Stimulated activated CD4-positive, alpha-beta T cell treated with anti-CD3 and anti-CD28 coated beads, Interleukin-4, amount 100 ng/mL, for 24 hours (primary cell): ENCODE results near the gene CFAP57.

Experiments used
- DNase-seq: peaks from one replicate; pipeline ENCODE4 v3.0.0-alpha.2; 2020

Gene CFAP57

DNA sequence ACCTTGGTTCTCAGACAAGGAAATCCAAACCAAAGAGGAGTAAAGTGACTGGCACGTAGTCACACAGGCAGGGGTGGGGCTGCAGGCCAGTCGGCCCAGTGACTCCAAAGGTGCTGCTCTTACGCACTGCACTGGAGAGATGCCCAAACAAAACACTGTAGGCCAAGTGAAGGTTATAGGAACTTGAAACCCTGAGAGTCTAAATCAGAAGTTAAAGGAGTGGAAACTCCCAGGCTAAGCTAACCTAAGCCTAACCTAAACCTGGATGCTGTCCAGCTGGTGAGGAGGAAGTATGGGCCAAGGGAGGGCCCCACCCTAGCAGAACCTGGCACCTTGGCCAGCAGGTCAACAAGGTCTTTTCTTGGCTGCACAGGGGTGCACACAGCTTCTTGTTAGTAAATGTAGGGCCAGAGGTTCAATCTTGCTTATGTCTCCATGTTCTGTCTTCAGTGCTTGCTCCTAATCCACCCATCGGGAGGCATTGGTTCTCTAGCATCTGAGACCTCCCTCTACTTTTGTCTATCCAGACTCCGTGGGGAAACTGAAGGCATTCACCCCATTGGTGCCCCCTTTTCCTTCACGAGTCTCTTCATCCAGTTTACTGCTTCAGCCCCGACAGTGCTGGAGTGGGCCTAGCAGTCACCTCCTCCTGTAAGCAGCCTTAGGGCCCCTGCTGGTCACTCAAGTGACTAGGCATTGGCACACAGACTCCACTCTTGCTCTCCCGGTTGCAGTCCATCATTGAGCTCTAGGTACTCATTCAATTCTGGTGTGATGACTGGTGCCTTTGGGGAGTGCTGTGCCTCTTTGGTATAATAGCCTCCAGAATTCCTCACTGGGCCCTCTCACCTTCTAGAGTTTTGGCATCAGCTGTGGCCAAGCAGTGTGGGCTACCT, 84.8 kb downstream of the CFAP57 start:
- no peak for DNase-seq

DNA sequence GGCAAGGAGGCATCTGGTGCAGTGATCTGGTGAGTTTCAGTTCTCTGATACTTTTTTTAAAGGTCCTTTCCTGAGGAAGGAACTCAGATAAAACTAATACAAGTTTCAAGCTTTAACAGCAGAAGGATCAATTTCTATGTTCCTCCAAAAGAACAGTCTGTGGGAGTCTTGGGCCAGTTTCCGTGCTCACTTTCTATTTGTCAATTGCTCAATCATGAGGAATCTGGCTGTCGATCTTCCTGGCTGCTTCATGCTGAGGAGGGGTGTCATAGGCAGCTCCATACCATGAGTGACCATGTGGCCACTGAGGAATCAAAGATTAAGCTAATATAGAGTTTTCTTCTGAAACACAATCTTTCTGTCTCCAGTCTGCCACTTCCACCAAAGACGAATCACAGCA, 86.2 kb downstream of the CFAP57 start:
- DNase-seq = no peak

DNA sequence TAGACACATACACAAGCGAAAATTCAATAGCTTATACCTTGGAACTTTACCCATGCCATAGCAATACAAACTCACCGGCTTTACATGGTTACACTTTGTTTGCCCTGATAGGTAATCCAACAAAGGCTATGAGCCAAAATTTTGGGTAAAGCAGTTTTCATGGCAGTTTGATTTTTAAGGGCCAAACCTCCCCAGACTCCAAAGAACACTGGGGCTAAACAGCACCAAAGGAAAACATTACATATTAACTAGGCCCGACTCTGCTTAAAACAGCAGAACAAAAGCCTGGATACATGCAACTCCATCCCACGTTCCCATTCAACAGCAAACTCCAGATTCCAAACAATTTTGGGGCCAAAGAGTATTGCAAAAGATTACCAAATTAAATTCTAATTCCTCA, 93.3 kb downstream of the CFAP57 start:
- no peak for DNase-seq

DNA sequence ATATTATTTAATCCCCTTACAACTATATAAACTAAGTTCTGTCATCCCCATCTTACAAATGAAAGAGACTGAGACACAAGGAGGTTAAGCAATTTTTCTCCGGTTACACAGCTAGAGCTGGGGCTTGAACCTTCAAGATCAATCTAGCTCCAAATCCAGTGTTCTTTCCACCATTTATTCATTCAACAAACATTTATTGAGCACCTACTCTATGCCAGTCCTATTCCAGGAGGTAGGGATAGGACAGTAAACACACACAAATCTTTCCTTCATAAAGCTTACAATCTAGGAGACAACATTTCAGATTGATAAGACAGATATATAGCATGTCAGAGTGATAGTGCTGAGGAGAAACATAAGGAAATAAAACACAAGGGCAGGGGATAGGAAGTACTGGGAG, 94.8 kb downstream of the CFAP57 start:
- DNase-seq = no peak

DNA sequence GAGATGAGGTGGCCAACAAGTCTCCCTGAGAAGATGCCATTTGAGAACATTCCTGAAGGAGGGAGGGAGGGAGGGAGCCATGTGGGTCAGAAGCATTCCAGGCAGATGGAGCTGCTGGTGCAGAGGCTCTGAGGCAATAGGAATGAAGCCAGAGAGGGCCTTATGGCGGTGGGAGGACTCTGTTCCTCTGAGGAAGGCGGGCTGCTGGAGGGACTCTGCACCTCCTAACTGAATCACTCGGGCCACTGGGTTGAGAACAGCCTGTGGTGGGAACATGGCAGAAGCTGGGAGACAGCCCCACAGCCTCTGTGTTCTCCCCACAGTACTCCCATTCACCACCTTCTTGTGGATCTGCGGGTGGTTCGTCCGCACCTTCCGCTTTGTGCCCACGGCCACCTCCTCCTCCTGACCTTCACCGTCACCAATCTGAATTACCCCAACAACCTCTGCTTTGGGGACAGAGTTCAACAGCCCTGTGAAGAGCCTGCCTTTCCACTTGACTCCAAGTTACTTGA, 95.2 kb downstream of the CFAP57 start:
- DNase-seq = no peak

DNA sequence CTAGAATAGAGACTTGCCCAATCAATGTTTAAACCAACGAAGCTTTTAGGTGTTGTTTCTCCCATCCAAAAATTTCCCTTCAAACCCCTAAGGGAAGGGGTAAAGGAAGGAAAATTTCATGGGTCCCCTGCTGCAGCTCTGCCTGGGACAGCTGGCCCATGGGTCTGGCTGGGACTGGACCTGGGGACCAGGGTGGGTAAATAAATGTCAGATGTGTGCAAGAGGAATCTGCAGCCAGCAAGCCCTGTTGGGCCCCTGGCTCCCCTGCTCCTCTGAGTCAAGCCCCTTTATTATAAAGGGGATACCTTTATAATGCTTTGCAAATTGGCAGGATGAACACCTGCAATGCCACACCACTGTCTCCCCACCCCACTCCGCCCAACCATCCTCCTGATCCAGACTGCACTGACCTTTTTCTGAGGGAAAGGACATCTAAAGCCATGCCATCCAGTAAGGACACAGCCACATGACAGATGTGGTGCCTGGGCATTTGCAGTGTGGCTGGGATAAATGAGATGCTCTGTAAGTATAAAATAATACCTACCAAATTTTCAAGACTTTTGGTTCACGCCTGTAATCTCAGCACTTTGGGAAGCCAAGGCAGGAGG, 95.8 kb downstream of the CFAP57 start:
- no peak for DNase-seq

DNA sequence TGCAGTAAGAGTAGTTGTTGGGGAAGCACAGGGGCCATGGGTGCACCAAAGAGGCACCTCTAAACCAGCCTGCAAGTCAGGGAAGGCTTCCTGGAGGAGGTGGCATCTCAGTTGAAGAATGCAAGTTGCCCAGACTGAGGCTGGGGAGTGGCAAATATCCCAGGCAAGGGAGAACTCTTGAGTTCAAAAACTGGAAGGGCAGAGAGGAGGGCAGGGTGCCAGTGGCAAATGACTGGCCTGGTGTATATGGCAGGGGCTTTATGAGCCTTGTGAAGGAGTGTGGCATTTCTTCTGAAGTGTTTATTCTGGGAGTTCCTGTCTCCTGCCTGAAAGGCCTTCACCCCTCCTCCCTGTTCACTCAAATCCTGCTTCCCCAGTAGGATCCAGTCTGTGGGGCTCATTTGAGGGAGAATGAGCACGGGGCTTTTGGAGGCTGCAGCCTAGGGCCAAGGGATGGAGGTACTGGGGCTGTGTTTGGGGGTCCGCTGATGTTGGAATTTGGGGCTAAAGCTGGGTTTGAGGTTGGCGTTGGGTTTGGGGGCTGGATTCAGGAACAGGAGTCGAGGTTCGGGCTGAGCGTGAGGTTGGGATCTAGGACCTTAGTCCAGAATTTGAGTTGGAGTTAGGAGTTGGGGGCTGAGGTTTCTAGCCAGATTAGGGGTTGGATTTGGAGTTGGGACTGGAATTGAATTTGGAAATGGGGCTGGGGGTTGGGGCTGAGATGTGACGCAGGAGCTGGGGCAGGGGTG, 97.7 kb downstream of the CFAP57 start, which contains the start of gene TMEM125:
Gene TMEM125 (plus strand): TSS at position 357 of the 749 bp plus-strand sequence. CDS start 2,740 bp downstream, outside the sequence.
- no peak for DNase-seq

DNA sequence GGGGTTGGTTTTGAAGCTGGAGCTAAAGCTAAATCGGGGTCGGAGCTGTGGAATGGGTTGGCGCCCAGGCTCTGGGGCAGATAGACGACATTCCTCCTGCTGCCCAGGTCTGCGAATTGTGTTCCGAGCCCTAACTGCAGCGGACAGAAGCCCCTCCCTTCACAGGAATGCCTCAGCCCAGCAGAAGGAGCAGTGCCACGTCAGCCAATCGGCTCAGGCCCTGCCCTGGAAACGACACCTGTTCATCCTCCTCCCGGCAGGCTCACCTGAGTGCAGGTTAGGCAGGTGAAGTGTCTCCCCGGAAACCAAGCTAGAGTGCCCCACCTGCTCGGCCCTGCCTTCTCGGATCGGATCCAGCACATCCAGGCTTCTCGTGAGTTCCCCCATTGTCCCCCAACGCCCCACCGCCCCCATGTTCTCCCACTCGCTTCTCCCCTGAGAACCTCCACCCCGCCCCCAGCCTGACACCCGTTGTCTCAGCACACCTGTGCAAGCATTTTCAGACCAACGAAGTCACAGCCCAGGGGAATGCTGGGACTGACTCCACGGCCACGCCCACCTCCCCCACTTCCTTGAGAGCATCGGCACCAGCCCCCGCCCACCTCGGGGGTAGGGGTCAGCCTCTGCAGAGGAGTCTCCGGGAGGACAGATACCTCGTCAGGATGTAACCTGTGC, 98.4 kb downstream of the CFAP57 start:
- DNase-seq = no peak

DNA sequence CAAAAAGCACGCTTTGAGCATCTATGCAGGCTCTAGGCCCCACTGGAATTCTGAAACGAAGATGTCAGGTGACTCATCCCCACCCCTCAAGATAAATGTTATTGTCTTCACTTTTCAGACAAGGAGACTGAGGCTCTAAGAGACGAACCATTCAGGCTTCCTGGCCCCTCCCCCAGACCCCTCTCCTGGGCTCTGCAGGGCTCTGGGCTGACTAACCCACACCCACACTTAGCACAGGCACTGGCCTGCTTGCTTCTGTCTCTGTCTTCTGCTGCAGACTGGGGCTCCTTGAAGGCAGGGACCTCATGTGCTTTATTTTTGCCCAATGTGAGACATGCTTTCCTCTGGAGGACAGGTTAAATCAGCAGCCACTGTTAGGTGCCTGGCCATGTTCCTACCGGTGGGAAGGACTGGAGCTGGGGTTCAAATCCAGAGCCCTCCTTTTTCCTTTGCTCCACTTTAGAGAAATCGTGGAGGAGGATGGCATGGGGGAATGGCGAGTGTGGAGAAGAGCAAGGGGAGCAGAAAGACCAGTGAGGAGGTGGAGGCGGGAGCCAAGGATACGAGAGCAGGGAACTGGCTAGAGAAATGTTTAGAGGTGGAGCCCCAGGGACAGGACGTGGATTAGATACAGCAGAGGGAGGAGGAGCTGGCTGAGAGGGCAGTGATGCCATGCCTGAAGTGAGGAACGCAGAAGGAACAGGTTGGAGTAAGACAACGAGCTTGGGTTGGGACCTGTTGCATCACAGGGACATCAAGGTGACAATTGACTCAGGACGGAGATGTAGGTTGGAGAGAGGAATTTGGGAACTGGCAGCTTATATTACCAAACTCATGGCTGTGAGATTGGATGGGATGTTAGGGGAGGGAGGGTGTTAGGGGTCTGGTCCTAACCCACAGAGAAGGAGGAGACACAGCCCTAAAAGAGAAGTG, 99.3 kb downstream of the CFAP57 start:
- no peak for DNase-seq

DNA sequence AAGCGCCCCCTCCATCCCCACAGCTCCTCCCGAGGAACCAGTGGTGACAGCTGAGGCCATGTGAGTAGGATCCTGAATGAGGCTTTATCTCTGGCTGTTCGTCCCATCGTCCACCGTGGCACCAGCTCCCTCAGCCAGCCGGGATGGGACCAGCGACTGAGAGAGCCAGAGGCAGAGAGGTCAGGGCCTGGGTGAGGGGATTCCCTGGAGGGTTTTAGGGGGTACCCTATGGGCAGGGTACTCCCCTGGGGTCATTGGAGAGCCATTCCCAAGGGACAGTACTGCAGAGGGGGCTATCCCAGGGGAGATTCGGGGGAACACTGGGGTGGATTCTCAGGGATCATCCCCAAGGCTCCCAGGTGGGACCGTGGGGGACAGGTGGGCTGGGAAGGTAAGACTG, 100.0 kb downstream of the CFAP57 start:
- DNase-seq = no peak

DNA sequence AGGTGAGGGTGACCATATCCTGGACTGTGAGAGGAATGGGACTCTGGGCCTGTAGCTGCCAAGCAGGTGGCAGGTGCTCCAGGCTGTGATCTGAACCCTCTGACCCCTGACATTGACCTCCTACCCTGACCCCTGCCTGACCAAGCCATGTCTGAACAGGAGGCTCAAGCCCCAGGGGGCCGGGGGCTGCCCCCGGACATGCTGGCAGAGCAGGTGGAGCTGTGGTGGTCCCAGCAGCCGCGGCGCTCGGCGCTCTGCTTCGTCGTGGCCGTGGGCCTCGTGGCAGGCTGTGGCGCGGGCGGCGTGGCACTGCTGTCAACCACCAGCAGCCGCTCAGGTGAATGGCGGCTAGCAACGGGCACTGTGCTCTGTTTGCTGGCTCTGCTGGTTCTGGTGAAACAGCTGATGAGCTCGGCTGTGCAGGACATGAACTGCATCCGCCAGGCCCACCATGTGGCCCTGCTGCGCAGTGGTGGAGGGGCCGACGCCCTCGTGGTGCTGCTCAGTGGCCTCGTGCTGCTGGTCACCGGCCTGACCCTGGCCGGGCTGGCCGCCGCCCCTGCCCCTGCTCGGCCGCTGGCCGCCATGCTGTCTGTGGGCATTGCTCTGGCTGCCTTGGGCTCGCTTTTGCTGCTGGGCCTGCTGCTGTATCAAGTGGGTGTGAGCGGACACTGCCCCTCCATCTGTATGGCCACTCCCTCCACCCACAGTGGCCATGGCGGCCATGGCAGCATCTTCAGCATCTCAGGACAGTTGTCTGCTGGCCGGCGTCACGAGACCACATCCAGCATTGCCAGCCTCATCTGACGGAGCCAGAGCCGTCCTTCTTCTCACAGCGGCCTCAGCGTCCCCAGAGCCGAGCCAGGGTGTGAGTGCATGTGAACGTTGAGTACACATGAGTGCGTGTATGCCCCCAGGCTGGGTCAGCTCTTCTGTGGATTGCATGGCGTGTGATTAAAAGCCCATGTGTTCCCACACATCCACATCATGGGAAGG, 100.7 kb downstream of the CFAP57 start:
- no peak for DNase-seq

DNA sequence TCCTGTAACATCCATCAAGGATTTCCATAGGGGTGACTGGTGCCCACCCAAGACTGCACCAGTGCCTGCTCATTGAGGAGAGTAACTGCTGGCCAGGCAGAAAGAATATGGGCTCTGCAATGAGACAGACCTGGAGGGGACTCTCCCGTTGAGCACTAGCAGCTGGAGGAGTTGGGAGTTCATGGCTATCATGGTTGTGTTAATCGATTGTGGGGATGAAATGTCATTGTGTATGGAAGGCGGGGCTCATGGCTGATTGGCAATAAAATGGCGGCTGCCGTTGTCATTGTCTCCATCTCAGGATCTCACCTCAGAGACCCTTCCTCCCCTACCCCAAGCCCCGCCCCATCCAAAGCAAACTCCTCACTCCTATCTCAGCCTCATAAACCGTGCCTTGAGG, 101.6 kb downstream of the CFAP57 start:
- no peak for DNase-seq

DNA sequence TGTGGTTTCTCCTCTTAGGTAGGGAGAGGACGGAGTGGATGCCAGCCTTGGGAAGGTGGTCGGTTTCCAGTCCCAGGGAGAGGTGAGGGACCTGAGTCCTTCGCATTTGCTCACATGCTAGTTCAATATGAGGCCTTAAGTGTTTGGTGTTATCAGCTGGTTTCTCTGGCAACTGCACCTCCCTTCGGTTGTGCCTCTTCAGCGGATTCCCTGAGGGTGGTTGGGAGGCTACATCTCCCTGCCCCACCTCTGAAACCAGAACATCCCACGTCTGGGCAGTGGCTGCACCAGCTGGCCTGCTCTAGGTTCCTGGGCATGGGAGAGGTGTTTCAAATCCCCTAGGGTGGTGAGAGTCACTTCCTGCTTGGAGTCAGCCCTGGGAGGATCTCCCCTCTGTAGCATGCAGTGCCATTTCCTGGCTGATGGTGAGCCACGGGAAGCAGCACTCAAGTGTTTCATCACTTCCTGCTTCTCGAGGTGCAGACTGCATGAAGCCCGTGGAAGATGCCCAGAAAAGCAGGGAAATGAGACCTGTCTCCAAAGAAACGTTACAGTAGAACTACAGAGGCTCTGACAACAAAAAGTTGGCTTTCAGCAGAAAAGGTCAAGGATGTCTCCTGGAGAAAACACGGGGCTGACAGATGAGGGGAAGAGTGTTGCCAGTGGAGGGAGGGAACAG, 102.1 kb downstream of the CFAP57 start:
- peak; percentile 19 for DNase-seq

DNA sequence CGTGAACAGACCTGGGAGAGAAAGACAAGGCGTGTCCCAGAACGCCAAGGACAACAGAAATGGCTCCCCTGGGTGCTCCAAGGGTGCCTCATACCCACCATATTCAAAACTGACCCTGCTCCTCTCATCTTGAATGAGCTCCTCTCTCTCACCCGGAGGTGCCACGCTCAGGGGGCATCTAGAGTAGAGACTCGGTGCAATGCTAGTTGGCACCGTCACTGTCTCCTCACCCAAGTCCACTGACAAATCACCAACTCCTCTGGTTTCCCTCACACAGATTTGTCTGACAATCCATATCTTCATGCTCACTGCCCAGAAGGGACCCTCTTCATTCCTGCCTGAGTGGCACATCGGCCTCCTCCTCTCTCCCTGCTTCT, 102.7 kb downstream of the CFAP57 start:
- no peak for DNase-seq

DNA sequence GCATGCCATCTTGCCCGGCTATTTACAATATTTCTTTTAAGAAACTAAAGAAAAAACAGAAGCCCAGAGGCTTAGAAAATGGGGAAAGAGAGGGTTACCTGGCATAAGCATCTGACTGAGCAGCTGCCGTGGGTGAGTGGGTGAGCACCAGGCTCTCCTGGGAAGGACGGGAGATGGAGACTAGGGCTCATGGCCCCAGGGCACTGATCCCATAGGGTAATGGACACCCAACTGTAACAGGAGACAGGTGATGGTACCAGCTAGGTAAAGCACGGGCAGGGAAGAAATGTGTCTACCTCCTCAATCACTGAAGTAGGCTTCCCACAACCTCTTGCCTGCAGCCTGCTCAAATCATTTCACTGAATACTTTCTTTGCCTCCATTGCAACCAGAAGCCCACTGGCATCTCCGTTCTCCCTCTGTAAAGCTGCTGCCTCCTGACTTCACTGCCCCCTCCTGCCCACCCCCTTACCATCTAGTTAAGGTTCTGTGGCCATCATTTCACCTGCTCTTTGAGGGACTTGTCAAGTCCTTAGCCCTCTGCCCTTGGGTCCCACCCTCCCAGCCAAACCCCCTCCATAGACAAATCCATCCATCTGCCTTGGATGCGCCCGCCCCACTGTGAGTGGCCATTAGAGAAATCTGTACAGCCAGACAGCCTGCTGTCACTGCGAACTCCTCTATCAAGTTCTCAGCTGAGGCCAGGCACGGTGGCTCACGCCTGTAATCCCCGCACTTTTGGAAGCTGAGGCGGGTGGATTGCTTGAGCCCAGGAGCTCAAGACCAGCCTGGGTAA, 103.9 kb downstream of the CFAP57 start:
- DNase-seq = no peak

DNA sequence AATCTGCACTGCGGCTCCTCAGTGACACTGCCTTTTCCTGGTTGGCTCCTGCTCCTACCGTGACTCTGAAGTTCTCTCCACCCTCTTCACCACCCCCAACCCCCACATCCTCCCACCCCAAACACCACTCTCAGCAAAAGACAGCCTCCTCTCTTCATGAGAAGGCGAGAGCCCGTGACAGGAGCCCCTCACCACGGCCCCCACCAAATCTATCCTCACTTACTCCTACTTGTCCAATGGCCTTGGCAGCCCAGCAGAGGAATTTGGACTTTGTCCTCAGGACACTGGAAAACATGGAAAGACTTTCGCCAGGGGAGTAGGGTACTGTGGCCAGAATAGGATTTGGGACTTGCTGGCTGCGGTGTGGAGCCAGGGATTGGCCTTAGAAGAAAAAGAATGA, 104.5 kb downstream of the CFAP57 start:
- DNase-seq = no peak

DNA sequence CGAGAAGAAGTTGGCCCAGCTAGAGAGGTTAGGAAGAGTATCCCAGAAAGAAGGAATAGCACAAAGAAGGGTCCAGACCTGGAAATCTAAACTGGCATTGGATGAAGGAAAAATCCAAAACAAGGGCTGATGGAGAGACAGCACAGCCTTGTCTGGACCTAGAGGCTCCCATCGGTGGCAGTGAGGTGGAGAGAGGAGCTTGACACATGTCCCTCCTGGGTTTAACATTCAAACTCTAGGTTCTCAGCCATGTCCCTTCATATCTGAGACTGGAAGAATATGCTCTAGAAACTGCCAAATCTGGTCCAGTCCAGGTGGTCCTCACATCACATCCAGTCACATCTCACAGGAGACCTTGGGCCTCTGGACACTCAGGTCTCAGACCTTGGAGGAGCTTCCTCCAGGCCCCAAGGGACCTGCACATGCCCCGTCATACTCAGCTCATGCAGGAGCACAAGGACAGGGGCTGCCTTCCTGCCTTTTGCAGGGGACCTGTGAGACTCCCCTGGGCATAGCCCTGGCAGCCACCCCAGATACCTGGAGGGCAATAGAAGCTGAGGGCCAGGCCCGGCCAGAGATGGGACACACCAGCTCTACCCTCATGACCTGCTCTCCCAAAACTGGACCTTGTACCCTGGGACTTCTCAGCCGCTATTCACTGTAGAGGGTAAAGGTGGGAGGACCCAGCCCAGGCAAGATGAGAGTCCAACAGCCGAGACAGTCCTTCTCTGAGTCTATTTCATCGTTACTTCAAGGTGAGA, 105.2 kb downstream of the CFAP57 start:
- no peak for DNase-seq

DNA sequence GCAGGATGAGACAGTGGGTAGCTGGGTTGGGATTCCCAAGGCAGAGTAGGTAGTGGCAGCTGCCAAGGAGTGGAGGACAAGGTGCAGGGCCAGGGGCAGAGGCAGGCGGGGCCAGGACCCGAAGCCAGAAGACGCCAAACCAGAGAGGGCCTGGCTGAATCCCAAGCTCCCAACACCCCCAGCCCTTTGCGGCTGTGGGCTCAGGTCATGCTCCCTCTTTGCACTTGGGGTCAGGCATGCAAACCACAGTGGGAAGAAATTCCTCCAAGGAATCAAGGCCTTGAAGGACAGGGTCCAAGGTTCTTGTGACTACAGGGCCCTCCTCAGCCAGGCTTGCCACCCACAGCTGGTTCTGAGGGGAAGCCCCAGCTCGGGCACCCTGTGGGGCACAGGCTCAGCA, 107.0 kb downstream of the CFAP57 start:
- DNase-seq = no peak
